Naive thymus-derived CD8-positive, alpha-beta T cell (primary cell): Measurements from ENCODE around the gene SEC14L6. TPM values are rescaled to one million over a fixed set of nuclear protein-coding genes. Genes with fewer than 3 reads are reported as not detected.
A peak's percentile ranks its signal among the peaks of the same experiment; 100 is the strongest.
"Not testable (repeated sequence)": the region's sequence is repeated elsewhere in the genome, so short reads cannot be mapped to it uniquely, and the experiment has no call there.

Experiments used
- ATAC-seq, 2 donors: fragments of 150-1000 bp; cut with Tn5 transposase in 1 of 2; sonication (Bioruptor Pico), chemical (Tn5 transposase) in 1 of 2; 1 replicate in 1 of 2; 2 replicates in 1 of 2; pipeline ENCODE4 v1.10.0; 2021; ENCODE audit warnings: mild to moderate bottlenecking in 2 of 2, moderate library complexity in 2 of 2
- POLR2A ChIA-PET: fragments of 350-600 bp; sonication (Branson Sonifier 250); formaldehyde crosslinking; loops from one replicate; lab custom pipeline; 2021; ENCODE audit warnings: antibody characterized with exemption; lab: Charles Lee
- DNase-seq, 10 donors: peaks; one replicate each; pipeline versions ENCODE4 v3.0.0 to v3.0.0-alpha.2; 2020 to 2022
- H3K27ac Mint-ChIP-seq, 10 donors: one replicate each; pipeline ENCODE4 v1.8.0; 2020 to 2022; ENCODE audit warnings: mild to moderate bottlenecking in 10 of 10, mixed read lengths in 10 of 10, moderate library complexity in 4 of 10, inconsistent platforms in 1 of 10
- H3K27me3 Mint-ChIP-seq, 5 donors: one replicate each; pipeline ENCODE4 v1.8.0; 2021 to 2022; ENCODE audit warnings: mixed read lengths in 5 of 5
- H3K36me3 Mint-ChIP-seq, 3 donors: one replicate each; pipeline ENCODE4 v1.8.0; 2020 to 2022; ENCODE audit warnings: mixed read lengths in 3 of 3, mild to moderate bottlenecking in 2 of 3, inconsistent platforms in 1 of 3
- H3K4me1 Mint-ChIP-seq, 4 donors: one replicate each; pipeline ENCODE4 v1.8.0; 2021 to 2022; ENCODE audit warnings: mixed read lengths in 4 of 4
- H3K4me3 Mint-ChIP-seq, 10 donors: one replicate each; pipeline ENCODE4 v1.8.0; 2020 to 2022; ENCODE audit warnings: mild to moderate bottlenecking in 10 of 10, mixed read lengths in 10 of 10, moderate library complexity in 6 of 10, inconsistent platforms in 1 of 10
- H3K9me3 Mint-ChIP-seq, 9 donors: one replicate each; pipeline ENCODE4 v1.8.0; 2020 to 2022; ENCODE audit warnings: mixed read lengths in 9 of 9, mild to moderate bottlenecking in 3 of 9, inconsistent platforms in 1 of 9, moderate library complexity in 1 of 9
- polyA plus RNA-seq, 3 donors: library from polyadenylated mRNA; unstranded; fragments of 300-500 nt; fragmentation: Illumina TruSeq; gene quantifications; one replicate each; pipeline ENCODE4 v1.2.3, GENCODE V29; 2021
- total RNA-seq, 8 experiments: library from RNA in 2 of 8; stranded (reverse) in 2 of 8; gene quantifications; one replicate each; pipeline ENCODE4 v1.2.3 and lab custom pipeline; 2021 to 2026

Gene SEC14L6
- total and polyA plus RNA-seq, 5 experiments from 2014 or later = not detected

- Mint-ChIP-seq H3K9me3 (no peaks in the 10 kb centered on the region), H3K36me3 (no peaks in the 10 kb centered on the region), H3K27me3 (peaks cover 0 to 14% (median 0%) of the 10 kb centered on the region in 5 donors), H3K4me1 (no peaks in the 10 kb centered on the region), H3K4me3 (no peak overlapping the region), H3K27ac (peak overlapping the region in 1 of 10 donors; percentile 37)
- POLR2A ChIA-PET = no interaction called here
- ATAC-seq = no peak
- DNase-seq = no peak
Measured at GRCh38 chr22:30564045-30564760, 17.7 kb upstream of the SEC14L6 start.

- ATAC-seq (no peak), DNase-seq (peak in 1 of 10 donors; percentile 32)
- Mint-ChIP-seq H3K36me3 (no peaks in the 10 kb centered on the region), H3K4me1 (no peaks in the 10 kb centered on the region), H3K9me3 (no peaks in the 10 kb centered on the region), H3K27me3 (peaks cover 0 to 6% (median 0%) of the 10 kb centered on the region in 5 donors), H3K27ac (no peak overlapping the region), H3K4me3 (no peak overlapping the region)
- POLR2A ChIA-PET = no interaction called here
Measured at GRCh38 chr22:30562366-30562765, 15.8 kb upstream of the SEC14L6 start.

- Mint-ChIP-seq H3K36me3 (no peaks in the 10 kb centered on the region), H3K9me3 (no peaks in the 10 kb centered on the region), H3K4me3 (no peak overlapping the region), H3K4me1 (no peaks in the 10 kb centered on the region), H3K27me3 (peaks cover 0 to 3% (median 0%) of the 10 kb centered on the region in 5 donors), H3K27ac (peak overlapping the region in 1 of 10 donors; percentile 60)
- DNase-seq (peak in 1 of 10 donors; percentile 51), ATAC-seq (no peak)
- POLR2A ChIA-PET = no interaction called here
Measured at GRCh38 chr22:30561402-30562189, 15.1 kb upstream of the SEC14L6 start.

- H3K27me3 Mint-ChIP-seq, POLR2A ChIA-PET, H3K27ac Mint-ChIP-seq, H3K4me3 Mint-ChIP-seq, H3K4me1 Mint-ChIP-seq, H3K9me3 Mint-ChIP-seq, H3K36me3 Mint-ChIP-seq, ATAC-seq: not testable (repeated sequence)
- DNase-seq = peak in 1 of 10 donors; percentile 50
Measured at GRCh38 chr22:30560643-30561202, 14.2 kb upstream of the SEC14L6 start.

GRCh38 chr22:30559889-30560288 lies 13.3 kb upstream of the SEC14L6 start:
- POLR2A ChIA-PET = no interaction called here
- no peak for ATAC-seq
- Mint-ChIP-seq H3K9me3 (no peaks in the 10 kb centered on the region), H3K4me3 (no peak overlapping the region), H3K27ac (no peak overlapping the region), H3K27me3 (no peaks in the 10 kb centered on the region), H3K4me1 (no peaks in the 10 kb centered on the region), H3K36me3 (no peaks in the 10 kb centered on the region)
- DNase-seq = peak in 1 of 10 donors; percentile 19

- no peak for ATAC-seq
- Mint-ChIP-seq H3K36me3 (no peaks in the 10 kb centered on the region), H3K4me1 (no peaks in the 10 kb centered on the region), H3K9me3 (no peaks in the 10 kb centered on the region), H3K27ac (peak overlapping the region in 1 of 10 donors; percentile 19), H3K4me3 (no peak overlapping the region), H3K27me3 (no peaks in the 10 kb centered on the region)
- DNase-seq = peak in 1 of 10 donors; percentile 54
- POLR2A ChIA-PET = no interaction called here
Measured at GRCh38 chr22:30557243-30557642, 10.7 kb upstream of the SEC14L6 start.

GRCh38 chr22:30556388-30556787 lies 9.8 kb upstream of the SEC14L6 start:
- Mint-ChIP-seq H3K27ac (no peak overlapping the region), H3K4me1 (no peaks in the 10 kb centered on the region), H3K9me3 (no peaks in the 10 kb centered on the region), H3K4me3 (no peak overlapping the region), H3K27me3 (no peaks in the 10 kb centered on the region), H3K36me3 (no peaks in the 10 kb centered on the region)
- POLR2A ChIA-PET = no interaction called here
- ATAC-seq = no peak
- peak in 1 of 10 donors; percentile 32 for DNase-seq

GRCh38 chr22:30555282-30556210 lies 9.0 kb upstream of the SEC14L6 start:
- ATAC-seq (no peak), DNase-seq (peak in 1 of 10 donors; percentile 54)
- H3K27me3 Mint-ChIP-seq = no peaks in the 10 kb centered on the region
- POLR2A ChIA-PET = no interaction called here
- H3K4me3 Mint-ChIP-seq = no peak overlapping the region
- no peaks in the 10 kb centered on the region for H3K4me1 Mint-ChIP-seq
- H3K9me3 Mint-ChIP-seq = no peaks in the 10 kb centered on the region
- peak overlapping the region in 1 of 10 donors; percentile 43 for H3K27ac Mint-ChIP-seq
- no peaks in the 10 kb centered on the region for H3K36me3 Mint-ChIP-seq

GRCh38 chr22:30553971-30554370 lies 7.4 kb upstream of the SEC14L6 start:
- Mint-ChIP-seq H3K4me1 (no peaks in the 10 kb centered on the region), H3K27ac (peak overlapping the region in 2 of 10 donors; percentile 17 to 33), H3K36me3 (no peaks in the 10 kb centered on the region), H3K4me3 (no peak overlapping the region), H3K9me3 (no peaks in the 10 kb centered on the region), H3K27me3 (peaks cover 0 to 4% (median under 1%) of the 10 kb centered on the region in 5 donors)
- ATAC-seq (no peak), DNase-seq (no peak)
- POLR2A ChIA-PET = no interaction called here

GRCh38 chr22:30552719-30553118 lies 6.2 kb upstream of the SEC14L6 start:
- Mint-ChIP-seq H3K27ac (no peak overlapping the region), H3K4me1 (no peaks in the 10 kb centered on the region), H3K4me3 (no peak overlapping the region), H3K36me3 (no peaks in the 10 kb centered on the region), H3K9me3 (no peaks in the 10 kb centered on the region), H3K27me3 (peaks cover 0 to 11% (median 4%) of the 10 kb centered on the region in 5 donors)
- POLR2A ChIA-PET = no interaction called here
- ATAC-seq = no peak
- DNase-seq = no peak

GRCh38 chr22:30551813-30552212 lies 5.3 kb upstream of the SEC14L6 start:
- H3K27ac Mint-ChIP-seq, H3K9me3 Mint-ChIP-seq, DNase-seq, H3K36me3 Mint-ChIP-seq, H3K4me1 Mint-ChIP-seq, POLR2A ChIA-PET, H3K4me3 Mint-ChIP-seq, ATAC-seq: not testable (repeated sequence)
- peaks cover 0 to 16% (median 6%) of the 10 kb centered on the region in 5 donors for H3K27me3 Mint-ChIP-seq

- H3K4me3 Mint-ChIP-seq = no peak overlapping the region
- POLR2A ChIA-PET = no interaction called here
- H3K27ac Mint-ChIP-seq = peak overlapping the region in 1 of 10 donors; percentile 61
- H3K36me3 Mint-ChIP-seq = no peaks in the 10 kb centered on the region
- no peak for ATAC-seq
- peaks cover 0 to 7% (median 4%) of the 10 kb centered on the region in 4 donors for H3K4me1 Mint-ChIP-seq
- no peak for DNase-seq
- no peaks in the 10 kb centered on the region for H3K9me3 Mint-ChIP-seq
- peaks cover 17 to 53% (median 39%) of the 10 kb centered on the region in 5 donors for H3K27me3 Mint-ChIP-seq
Measured at GRCh38 chr22:30547188-30547587, 647 bp upstream of the SEC14L6 start.
